Smooth muscle cell (in vitro differentiated cells): ENCODE data around the gene AOC3. TPM values are rescaled to one million over a fixed set of nuclear protein-coding genes. Genes with fewer than 3 reads are reported as not detected.
A peak's percentile ranks its signal among the peaks of the same experiment; 100 is the strongest.
"Not testable (repeated sequence)": the region's sequence is repeated elsewhere in the genome, so short reads cannot be mapped to it uniquely, and the experiment has no call there.

Experiments used
- DNase-seq: peaks from one replicate; lab custom pipeline; 2025; ENCODE audit not compliant: unreplicated experiment; lab: John Stamatoyannopoulos, UW
- H2AFZ ChIP-seq: fragments of 200-600 bp; sonication (generic); 2 replicates; pipeline ENCODE4 v1.6.0; 2016; ENCODE audit warnings: antibody characterized with exemption, low read depth, mild to moderate bottlenecking
- H3F3A ChIP-seq: fragments of 200-600 bp; sonication (generic); 2 replicates; pipeline ENCODE4 v1.6.0; 2017; ENCODE audit warnings: antibody characterized with exemption, low read depth
- H3K27ac ChIP-seq: fragments of 200-600 bp; sonication (generic); 2 replicates; pipeline ENCODE4 v1.5.1; 2016; ENCODE audit warnings: low read depth, mild to moderate bottlenecking
- H3K27me3 ChIP-seq: fragments of 200-600 bp; sonication (generic); 2 replicates; pipeline ENCODE4 v1.6.1; 2016; ENCODE audit warnings: low read depth, mild to moderate bottlenecking
- H3K36me3 ChIP-seq: fragments of 200-600 bp; sonication (generic); 2 replicates; pipeline ENCODE4 v1.5.1; 2016; ENCODE audit warnings: low read depth
- H3K4me1 ChIP-seq: fragments of 200-600 bp; sonication (generic); 2 replicates; pipeline ENCODE4 v1.5.1; 2016; ENCODE audit warnings: low read depth
- H3K4me2 ChIP-seq: fragments of 200-600 bp; sonication (generic); 2 replicates; pipeline ENCODE4 v1.6.0; 2016; ENCODE audit warnings: mild to moderate bottlenecking
- H3K4me3 ChIP-seq: fragments of 200-600 bp; sonication (generic); 2 replicates; pipeline ENCODE4 v1.5.1; 2016; ENCODE audit warnings: mild to moderate bottlenecking
- H3K79me2 ChIP-seq: fragments of 200-600 bp; sonication (generic); 2 replicates; pipeline ENCODE4 v1.6.0; 2016; ENCODE audit warnings: low read depth, mild to moderate bottlenecking
- H3K9ac ChIP-seq: fragments of 200-600 bp; sonication (generic); 2 replicates; pipeline ENCODE4 v1.6.0; 2016; ENCODE audit warnings: low read depth
- H3K9me3 ChIP-seq: fragments of 200-600 bp; sonication (generic); replicated peaks from 2 replicates; pipeline ENCODE4 v1.5.1; 2016; ENCODE audit warnings: low read depth
- H4K20me1 ChIP-seq: fragments of 200-600 bp; sonication (generic); 2 replicates; pipeline ENCODE4 v1.6.0; 2016; ENCODE audit warnings: low read depth
- WGBS: methylation state at CpG from one replicate; pipeline ENCODE4 v1.1.7; 2016; ENCODE audit warnings: low lambda C conversion rate; 5-methylcytosine and 5-hydroxymethylcytosine counted together
- polyA plus RNA-seq: library from polyadenylated mRNA; unstranded; fragments of >200 nt; fragmentation: Nextera tagmentation; extraction: Ambion mirVana; gene quantifications from 2 replicates; pipeline ENCODE4 v1.2.1, GENCODE V29; 2016
- total RNA-seq: library from RNA; depleted of rRNA; stranded (reverse); fragments of >200 nt; gene quantifications from 2 replicates; pipeline ENCODE4 v1.2.3, GENCODE V29; 2014
- TF ChIP-seq, protein P1 (sequence below): fragments of 200-600 bp; sonication (generic); IDR thresholded peaks from 2 replicates; pipeline ENCODE4 v1.5.1; 2017; ENCODE audit warnings: borderline replicate concordance, mild to moderate bottlenecking, antibody characterized with exemption; ENCODE audit not compliant: insufficient read depth, poor library complexity, severe bottlenecking

Gene AOC3
- total and polyA plus RNA-seq, 2 experiments from 2014 or later = 0.65 to 0.90 TPM

DNA sequence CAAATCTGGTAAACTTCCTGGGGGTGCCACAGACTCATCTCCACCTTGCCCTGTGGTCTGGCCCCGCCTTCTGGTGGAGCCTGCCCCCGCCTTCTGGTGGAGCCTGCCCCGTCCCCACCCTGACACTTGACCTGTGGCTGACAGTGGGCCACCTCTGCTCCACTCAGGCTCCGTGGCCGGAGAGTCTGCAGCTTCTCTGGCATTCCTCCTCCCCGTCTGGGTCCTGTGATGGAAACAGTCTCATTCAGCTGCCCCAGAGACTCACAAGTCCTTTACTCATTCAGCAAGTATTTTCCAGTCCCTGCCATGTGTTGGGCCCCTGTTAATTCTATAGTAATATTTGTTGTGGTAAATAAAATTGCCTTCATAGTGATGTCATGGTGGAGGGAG, 28.6 kb downstream of the AOC3 start:
- peak; percentile 13 for DNase-seq
- Histone ChIP-seq H3K9me3 (no peaks in the 10 kb centered on the region), H4K20me1 (no peaks in the 10 kb centered on the region), H3K27me3 (peaks cover 26% of the 10 kb centered on the region), H3K27ac (peak overlapping the region; percentile 58), H3K9ac (peak overlapping the region; percentile 49), H2AFZ (no peak overlapping the region), H3K4me2 (peak overlapping the region; percentile 41), H3K36me3 (no peaks in the 10 kb centered on the region), H3K79me2 (no peaks in the 10 kb centered on the region), H3K4me3 (no peak overlapping the region), H3K4me1 (no peaks in the 10 kb centered on the region), H3F3A (no peaks in the 10 kb centered on the region)
- WGBS = 30% methylated on average over 6 of the region's 6 CpGs
- TF ChIP-seq, protein P1, sequence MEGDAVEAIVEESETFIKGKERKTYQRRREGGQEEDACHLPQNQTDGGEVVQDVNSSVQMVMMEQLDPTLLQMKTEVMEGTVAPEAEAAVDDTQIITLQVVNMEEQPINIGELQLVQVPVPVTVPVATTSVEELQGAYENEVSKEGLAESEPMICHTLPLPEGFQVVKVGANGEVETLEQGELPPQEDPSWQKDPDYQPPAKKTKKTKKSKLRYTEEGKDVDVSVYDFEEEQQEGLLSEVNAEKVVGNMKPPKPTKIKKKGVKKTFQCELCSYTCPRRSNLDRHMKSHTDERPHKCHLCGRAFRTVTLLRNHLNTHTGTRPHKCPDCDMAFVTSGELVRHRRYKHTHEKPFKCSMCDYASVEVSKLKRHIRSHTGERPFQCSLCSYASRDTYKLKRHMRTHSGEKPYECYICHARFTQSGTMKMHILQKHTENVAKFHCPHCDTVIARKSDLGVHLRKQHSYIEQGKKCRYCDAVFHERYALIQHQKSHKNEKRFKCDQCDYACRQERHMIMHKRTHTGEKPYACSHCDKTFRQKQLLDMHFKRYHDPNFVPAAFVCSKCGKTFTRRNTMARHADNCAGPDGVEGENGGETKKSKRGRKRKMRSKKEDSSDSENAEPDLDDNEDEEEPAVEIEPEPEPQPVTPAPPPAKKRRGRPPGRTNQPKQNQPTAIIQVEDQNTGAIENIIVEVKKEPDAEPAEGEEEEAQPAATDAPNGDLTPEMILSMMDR = no peak

- H3K4me3 ChIP-seq = no peak overlapping the region
- no peaks in the 10 kb centered on the region for H3K36me3 ChIP-seq
- 80% methylated on average over 5 of the region's 5 CpGs for WGBS
- no peaks in the 10 kb centered on the region for H3K9me3 ChIP-seq
- no peak overlapping the region for H2AFZ ChIP-seq
- TF ChIP-seq, protein P1 = no peak
- H3K9ac ChIP-seq = no peak overlapping the region
- no peaks in the 10 kb centered on the region for H3F3A ChIP-seq
- no peaks in the 10 kb centered on the region for H3K4me1 ChIP-seq
- no peak overlapping the region for H3K4me2 ChIP-seq
- no peak overlapping the region for H3K27ac ChIP-seq
- no peak for DNase-seq
- no peaks in the 10 kb centered on the region for H4K20me1 ChIP-seq
- H3K79me2 ChIP-seq = no peaks in the 10 kb centered on the region
- H3K27me3 ChIP-seq = peaks cover 26% of the 10 kb centered on the region
These were observed 29.8 kb downstream of the AOC3 start for GRCh38 chr17:42880776-42881310.

- not testable (repeated sequence) for H3K4me2 ChIP-seq, H3K36me3 ChIP-seq, H4K20me1 ChIP-seq, H3K4me3 ChIP-seq, H3K79me2 ChIP-seq, H3F3A ChIP-seq, H3K27ac ChIP-seq, H2AFZ ChIP-seq, H3K9me3 ChIP-seq, H3K4me1 ChIP-seq, DNase-seq, H3K9ac ChIP-seq
- H3K27me3 ChIP-seq = peaks cover 21% of the 10 kb centered on the region
- 96% methylated on average over 6 of the region's 6 CpGs for WGBS
These were observed 30.7 kb downstream of the AOC3 start for GRCh38 chr17:42881706-42882105.

DNA sequence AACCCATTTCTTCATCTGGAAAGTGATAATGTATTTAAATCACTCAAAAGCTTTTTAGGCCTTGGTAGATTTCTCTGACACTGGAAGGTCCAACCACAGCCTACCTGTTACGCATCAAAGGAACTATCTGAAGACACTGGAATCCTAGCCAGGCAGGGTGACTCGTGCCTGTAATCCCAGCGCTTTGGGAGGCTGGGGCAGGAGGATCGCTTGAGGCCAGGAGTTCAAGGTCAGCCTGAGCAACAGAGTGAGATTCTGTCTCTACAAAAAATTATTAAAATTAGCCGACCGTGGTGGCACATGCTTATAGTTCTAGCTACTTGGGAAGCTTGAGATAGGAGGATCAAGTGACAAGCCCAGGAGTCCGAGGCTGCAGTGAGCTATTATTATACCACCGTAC, 31.2 kb downstream of the AOC3 start:
- H3K4me1 ChIP-seq = no peaks in the 10 kb centered on the region
- H3F3A ChIP-seq = no peaks in the 10 kb centered on the region
- WGBS = 93% methylated on average over 8 of the region's 8 CpGs
- H3K4me3 ChIP-seq = no peak overlapping the region
- H3K79me2 ChIP-seq = no peaks in the 10 kb centered on the region
- H4K20me1 ChIP-seq = no peaks in the 10 kb centered on the region
- TF ChIP-seq, protein P1 = no peak
- H3K36me3 ChIP-seq = no peaks in the 10 kb centered on the region
- H3K27me3 ChIP-seq = peaks cover 16% of the 10 kb centered on the region
- no peak overlapping the region for H3K9ac ChIP-seq
- no peaks in the 10 kb centered on the region for H3K9me3 ChIP-seq
- H3K4me2 ChIP-seq = no peak overlapping the region
- no peak overlapping the region for H2AFZ ChIP-seq
- DNase-seq = no peak
- no peak overlapping the region for H3K27ac ChIP-seq
